HuH-7 (cell line): ENCODE results near the gene SIDT2.

Source experiments
- DNase-seq: peaks from one replicate; pipeline ENCODE4 v3.0.0; 2011; ENCODE audit warnings: low spot score

The SIDT2 gene

GRCh38 chr11:117189191-117189940, 10.8 kb downstream of the SIDT2 start:
- no peak for DNase-seq

DNA sequence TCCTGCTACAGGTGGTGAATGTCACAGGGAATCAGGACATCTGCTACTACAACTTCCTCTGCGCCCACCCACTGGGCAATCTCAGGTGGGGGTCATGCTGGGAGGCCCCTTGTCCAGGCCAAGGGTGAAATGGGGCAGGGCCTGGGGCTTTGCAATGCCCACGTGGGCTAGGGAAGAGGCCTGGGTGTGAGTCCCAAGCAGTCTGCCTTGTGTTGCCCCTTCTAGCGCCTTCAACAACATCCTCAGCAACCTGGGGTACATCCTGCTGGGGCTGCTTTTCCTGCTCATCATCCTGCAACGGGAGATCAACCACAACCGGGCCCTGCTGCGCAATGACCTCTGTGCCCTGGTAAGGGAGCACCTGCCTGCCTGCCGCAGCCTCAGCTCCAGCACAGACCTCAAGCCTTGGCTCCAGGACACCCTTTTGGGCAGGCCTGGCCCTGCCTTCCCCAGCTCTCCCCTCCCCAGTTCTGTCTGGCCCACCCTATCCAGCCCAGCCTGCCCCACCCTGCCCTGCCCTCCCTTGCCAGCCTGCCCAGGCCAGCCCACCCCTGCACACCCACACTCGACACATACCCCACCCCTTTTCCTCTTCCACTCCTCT, 11.5 kb downstream of the SIDT2 start:
- no peak for DNase-seq

DNA sequence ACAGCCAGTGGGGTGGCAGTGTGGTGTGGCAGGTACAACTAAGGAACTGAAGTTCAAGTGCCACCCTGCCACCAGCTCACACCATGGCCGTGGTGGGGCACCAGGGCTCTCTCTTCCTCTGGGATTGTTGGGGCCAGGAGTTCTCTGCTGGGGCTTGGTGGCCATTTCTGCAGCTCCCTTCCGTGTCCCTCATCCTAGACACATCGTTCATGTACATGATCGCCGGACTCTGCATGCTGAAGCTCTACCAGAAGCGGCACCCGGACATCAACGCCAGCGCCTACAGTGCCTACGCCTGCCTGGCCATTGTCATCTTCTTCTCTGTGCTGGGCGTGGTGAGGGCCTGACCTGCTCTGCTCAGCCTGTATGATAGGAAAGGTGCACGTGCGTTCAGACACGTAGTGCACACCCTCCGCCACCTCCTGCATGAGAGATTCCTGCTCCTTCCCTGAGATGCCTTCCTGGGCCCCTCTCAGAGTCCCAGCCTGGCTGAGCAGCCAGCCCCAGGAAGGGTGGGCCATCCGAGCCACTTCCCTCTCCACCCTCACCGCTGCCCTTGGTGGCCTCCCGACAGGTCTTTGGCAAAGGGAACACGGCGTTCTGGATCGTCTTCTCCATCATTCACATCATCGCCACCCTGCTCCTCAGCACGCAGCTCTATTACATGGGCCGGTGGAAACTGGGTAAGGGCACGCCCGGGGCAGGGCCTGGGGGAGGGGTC, 13.3 kb downstream of the SIDT2 start:
- DNase-seq, result no peak

DNA sequence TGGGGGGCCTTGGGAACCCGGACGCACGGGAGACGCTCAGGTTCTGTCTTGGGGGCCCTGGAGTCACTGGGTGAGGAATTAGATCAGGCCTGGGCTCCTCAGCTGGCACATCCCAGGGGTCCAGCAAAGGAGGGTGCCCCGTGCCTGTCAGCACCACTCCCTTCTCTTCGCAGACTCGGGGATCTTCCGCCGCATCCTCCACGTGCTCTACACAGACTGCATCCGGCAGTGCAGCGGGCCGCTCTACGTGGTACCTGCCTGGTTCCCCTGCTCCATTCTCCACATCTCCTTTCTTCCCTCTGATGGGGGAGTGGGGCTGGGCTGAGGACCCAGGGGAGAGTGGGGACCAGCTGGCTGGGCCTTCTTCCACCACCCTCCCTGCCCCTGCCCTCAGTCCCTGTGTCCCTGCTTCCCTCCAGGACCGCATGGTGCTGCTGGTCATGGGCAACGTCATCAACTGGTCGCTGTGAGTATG, 13.9 kb downstream of the SIDT2 start:
- DNase-seq, result no peak

- DNase-seq, result no peak
These were observed 14.8 kb downstream of the SIDT2 start for GRCh38 chr11:117193130-117194020.

DNA sequence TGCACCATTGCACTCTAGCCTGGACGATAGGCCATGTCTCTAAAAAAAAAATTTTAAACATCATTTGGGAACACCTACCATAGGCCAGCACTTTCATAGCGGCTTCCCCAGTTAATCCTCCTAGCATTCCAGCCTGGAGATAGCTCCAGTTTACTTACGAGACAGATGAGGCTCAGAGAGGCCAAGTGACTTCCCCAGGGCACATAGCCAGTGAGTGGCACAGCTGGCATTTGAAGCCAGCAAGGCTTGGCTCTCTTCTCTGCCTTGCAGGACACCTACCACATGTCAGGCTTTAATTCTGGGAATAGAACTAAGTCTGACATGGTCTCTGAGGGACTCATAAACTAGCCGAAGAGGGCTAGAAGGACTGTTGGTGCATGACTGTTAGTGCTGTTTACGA, 15.7 kb downstream of the SIDT2 start:
- DNase-seq, result no peak

GRCh38 chr11:117195258-117195657, 16.7 kb downstream of the SIDT2 start:
- no peak for DNase-seq

- no peak for DNase-seq
These were observed 17.2 kb downstream of the SIDT2 start for GRCh38 chr11:117195761-117196160.

DNA sequence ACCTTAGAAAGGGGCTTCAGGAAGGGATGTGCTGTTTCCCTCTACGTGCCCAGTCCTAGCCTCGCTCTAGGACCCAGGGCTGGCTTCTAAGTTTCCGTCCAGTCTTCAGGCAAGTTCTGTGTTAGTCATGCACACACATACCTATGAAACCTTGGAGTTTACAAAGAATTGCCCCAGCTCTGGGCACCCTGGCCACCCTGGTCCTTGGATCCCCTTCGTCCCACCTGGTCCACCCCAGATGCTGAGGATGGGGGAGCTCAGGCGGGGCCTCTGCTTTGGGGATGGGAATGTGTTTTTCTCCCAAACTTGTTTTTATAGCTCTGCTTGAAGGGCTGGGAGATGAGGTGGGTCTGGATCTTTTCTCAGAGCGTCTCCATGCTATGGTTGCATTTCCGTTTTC, 18.5 kb downstream of the SIDT2 start:
- no peak for DNase-seq

DNA sequence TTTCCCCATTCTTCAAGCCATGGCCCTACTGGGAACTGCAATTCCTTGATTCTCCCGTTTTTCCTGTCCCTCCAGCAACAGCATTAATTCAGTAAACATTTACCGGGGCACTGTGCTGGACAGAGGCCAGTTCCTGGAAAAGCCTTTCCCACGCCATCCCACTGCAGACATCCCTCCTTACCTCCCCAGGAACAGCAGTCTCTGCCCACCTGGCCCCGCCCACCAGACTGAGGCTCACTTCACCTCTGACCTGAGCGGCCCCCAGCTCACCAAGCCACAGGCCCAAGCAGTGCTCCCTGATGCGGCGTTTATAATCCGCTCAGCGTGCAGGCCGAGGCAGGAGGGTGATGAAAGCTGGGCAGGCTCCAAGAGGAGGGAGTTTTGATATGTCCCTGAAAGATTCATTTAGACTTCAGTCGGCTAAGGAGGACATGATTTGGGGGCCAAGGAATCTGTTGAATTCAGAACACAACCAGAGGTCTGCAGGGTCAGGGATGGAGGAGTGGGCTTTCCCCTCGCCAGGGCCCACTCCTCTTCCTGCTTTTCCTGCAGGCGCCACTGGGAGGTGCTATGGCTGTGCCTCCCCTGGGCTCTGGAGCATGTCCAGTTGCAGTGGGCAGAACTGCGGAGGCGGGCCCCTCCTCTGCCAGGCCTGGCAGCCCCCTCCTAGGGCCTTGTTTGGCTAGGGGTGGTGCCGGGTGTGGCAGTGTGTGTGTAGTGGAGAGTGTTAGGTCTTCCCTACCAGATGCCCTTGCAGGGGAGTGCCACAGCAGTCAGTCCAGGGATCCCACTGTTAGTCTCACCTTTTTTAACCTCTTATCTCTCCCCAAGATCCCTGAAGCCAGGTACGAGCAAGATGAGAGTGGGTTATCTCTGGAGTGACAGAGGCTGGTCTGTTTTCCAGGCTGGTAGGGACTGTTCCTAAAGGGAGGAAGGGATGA, 19.2 kb downstream of the SIDT2 start:
- peak; percentile 60 for DNase-seq

DNA sequence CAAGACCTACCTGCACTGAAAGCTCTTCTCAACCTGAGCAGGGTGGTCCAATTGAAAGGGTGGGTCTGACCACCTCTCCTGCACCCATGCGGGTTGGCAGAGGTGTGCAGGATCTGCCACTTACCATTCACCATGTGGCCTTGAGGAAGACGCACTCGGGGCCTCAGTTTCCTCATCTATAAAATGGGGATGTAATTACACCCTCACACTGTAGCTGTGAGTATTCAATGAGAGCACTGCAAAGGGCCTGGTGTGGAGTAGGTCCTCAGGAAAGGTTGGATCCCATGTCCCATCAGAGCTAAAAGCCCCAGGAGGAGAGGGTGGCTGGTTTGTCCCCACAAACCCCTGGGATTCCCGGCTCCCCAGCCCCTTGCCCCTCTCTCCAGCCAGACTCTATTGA, 20.1 kb downstream of the SIDT2 start:
- DNase-seq, result no peak

GRCh38 chr11:117199053-117199915, 20.7 kb downstream of the SIDT2 start, which contains the start of gene TAGLN:
TSS of gene TAGLN (plus strand) at chr11:117199370. CDS start at chr11:117203014, 3,644 bp downstream.
- no peak for DNase-seq

DNA sequence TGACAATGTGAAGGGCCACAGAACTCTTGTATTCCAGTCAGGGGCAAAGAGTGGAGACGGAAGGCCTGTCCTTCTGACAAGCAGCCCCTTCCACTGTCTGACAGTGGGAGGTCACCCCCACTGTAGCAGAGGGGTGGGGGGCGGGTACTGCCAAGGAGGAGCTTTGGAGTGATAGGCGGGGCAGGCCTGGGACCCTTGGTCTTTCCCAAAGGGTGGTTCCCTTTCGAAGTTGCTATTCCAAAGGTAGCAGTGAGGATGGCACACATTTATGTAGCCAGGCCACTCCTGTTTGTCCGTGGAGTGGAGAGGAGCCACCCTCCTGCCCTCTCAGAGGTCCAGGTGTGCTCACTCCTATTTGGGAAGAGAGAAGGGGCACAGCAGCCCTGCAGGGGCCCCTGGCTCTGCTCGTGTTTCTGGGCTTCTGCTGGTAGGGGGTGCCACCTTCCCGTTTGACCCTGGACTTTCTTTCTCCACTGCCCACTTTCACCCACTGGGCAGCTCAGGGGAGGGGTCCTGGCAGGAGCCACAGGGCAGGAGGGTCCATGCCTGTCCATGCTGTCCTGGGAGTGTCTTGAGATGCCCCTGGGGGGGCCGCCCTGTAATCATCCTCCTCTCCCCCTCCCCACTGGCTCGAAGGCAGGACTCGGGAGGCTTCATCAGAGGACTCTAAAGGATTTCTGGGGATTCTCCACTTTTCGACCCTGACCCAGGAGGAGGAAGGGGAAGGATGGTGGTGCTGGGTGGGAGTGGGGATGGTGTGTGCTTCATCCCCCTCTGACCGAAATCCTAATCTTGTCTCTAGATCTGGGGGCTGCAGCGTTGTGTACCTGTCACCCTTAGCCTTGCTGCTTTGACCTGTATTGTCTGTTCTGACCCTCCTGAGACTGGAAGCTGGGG, 21.6 kb downstream of the SIDT2 start:
- no peak for DNase-seq

- DNase-seq, result no peak
These were observed 22.5 kb downstream of the SIDT2 start for GRCh38 chr11:117200813-117201657.

DNA sequence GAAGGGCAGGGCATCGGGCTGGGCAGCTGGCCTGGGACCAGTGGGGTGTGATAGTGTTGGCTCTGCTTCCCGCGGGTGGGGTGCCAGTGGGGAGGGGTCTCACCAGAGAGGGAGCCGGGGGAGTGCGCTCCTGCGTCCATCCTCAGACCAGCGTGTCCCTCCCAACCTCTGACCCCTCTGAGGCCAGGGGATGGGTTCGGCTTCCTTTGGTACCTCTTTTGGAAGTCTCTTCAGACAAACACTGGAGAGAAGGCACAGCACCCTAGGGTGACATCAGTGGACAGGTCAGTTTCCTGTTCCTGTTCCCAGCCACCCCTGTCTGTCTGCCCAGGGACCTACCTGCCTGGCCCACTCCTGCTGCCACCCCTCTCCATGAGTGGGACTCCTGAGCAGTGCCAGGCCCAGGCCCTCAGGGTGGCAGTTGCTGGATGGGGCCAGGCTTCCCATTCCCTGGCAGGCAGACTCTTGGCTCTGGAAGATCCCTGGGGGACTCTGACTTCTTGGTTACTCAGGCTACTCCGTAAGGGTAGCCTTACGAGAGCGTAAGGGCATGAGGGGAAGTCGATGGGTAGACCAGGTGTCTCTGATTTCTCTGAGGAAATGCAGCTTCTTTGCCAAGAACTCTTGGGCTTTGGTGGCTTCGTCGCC, 23.2 kb downstream of the SIDT2 start:
- no peak for DNase-seq

- DNase-seq, result no peak
These were observed 24.0 kb downstream of the SIDT2 start for GRCh38 chr11:117202386-117203068.

GRCh38 chr11:117203069-117203407, 24.5 kb downstream of the SIDT2 start:
- no peak for DNase-seq
